Lower leg skin (tissue), 4 donors: ENCODE data around the gene INTS14. TPM values are rescaled to one million over a fixed set of nuclear protein-coding genes. Genes with fewer than 3 reads are reported as not detected.
"Not testable (repeated sequence)": the region's sequence is repeated elsewhere in the genome, so short reads cannot be mapped to it uniquely, and the experiment has no call there.

Experiments
- DNase-seq, 2 donors: peaks; one replicate each; pipeline ENCODE4 v3.0.0-alpha.2; 2019; ENCODE audit warnings: low spot score in 2 of 2
- H3K4me3 ChIP-seq: fragments of 200-600 bp; sonication (generic); 2 replicates; pipeline ENCODE4 v1.5.1; 2017; ENCODE audit warnings: mild to moderate bottlenecking, low read depth; ENCODE audit not compliant: poor library complexity, severe bottlenecking
- POLR2A ChIP-seq, 2 donors: fragments of 450-650 bp; IDR thresholded peaks; one replicate each; pipeline ENCODE4 v1.6.1; 2016 to 2017; ENCODE audit warnings: antibody characterized with exemption in 2 of 2, mild to moderate bottlenecking in 1 of 2, moderate library complexity in 1 of 2
- WGBS, 2 donors: methylation state at CpG; one replicate each; pipeline ENCODE4 v1.1.5; 2018; 5-methylcytosine and 5-hydroxymethylcytosine counted together
- intact Hi-C: fragments of 100-400 bp; cut with DNase I; formaldehyde crosslinking; loops from one replicate; pipeline ENCODE4 v1.15.0; 2023; ENCODE audit warnings: low total_unique reads
- total RNA-seq, 4 donors: library from RNA; depleted of rRNA; stranded (reverse); fragments of >200 nt; gene quantifications; one replicate each; pipeline ENCODE4 v1.1.0, GENCODE V29; 2016
- TF ChIP-seq, protein P1 (sequence below), 3 donors: fragments of 450-650 bp; IDR thresholded peaks; one replicate each; pipeline ENCODE4 v1.5.1; 2016; ENCODE audit warnings: antibody characterized with exemption in 3 of 3, mild to moderate bottlenecking in 3 of 3, moderate library complexity in 2 of 3

INTS14 gene
- total RNA-seq, 4 donors from 2014 or later, result 22.6 to 37.6 (median 32.7) TPM

DNA sequence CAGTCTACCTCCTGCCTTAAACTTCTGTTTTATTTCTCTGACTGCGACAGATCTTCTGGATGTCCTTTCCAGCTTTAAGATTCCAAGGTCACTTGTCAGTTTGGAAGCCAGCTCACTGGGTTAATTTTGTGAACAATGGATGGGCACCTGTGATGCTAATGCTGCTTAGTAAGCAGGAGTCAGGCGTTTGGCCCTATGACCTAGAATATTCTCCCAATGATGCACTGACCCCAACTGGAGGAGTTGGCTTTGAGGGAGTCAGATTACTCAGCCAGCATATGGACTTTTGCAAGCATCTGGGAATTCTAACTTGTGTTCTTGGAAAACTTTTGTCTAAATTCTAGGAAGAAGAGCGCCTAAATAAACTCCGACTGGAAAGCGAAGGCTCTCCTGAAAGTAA lies 52.6 kb downstream of the INTS14 start:
- WGBS, 2 donors, result 90 to 94% methylated on average over 5 of the region's 5 CpGs
- TF ChIP-seq, protein P1, sequence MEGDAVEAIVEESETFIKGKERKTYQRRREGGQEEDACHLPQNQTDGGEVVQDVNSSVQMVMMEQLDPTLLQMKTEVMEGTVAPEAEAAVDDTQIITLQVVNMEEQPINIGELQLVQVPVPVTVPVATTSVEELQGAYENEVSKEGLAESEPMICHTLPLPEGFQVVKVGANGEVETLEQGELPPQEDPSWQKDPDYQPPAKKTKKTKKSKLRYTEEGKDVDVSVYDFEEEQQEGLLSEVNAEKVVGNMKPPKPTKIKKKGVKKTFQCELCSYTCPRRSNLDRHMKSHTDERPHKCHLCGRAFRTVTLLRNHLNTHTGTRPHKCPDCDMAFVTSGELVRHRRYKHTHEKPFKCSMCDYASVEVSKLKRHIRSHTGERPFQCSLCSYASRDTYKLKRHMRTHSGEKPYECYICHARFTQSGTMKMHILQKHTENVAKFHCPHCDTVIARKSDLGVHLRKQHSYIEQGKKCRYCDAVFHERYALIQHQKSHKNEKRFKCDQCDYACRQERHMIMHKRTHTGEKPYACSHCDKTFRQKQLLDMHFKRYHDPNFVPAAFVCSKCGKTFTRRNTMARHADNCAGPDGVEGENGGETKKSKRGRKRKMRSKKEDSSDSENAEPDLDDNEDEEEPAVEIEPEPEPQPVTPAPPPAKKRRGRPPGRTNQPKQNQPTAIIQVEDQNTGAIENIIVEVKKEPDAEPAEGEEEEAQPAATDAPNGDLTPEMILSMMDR (IDR thresholded peaks at IDR 0.05), result no peak
- intact Hi-C loops, result no loop called here
- H3K4me3 ChIP-seq, result no peak overlapping the region
- DNase-seq, result no peak

DNA sequence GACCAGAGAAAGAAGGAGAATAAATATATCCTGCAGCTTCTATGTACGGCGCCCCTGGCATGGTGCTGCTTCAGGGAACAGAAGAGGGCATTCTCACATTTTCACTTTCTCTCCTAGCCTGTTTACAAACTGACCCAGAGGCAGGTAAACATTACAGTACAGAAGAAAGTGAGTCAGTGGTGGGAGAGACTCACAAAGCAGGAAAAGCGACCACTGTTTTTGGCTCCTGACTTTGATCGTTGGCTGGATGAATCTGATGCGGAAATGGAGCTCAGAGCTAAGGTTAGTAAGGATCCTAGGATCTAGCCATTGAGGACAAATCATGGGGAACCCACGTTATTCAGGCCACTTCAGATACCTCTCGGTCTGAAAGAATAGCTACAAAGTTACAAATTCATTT lies 54.3 kb downstream of the INTS14 start:
- 94 to 98% methylated on average over 7 of the region's 7 CpGs for WGBS, 2 donors
- DNase-seq, result no peak
- intact Hi-C loops, result no loop called here
- no peak overlapping the region for H3K4me3 ChIP-seq
- TF ChIP-seq POLR2A (IDR thresholded peaks at IDR 0.05), result no peak
- TF ChIP-seq, protein P1 (IDR thresholded peaks at IDR 0.05), result no peak

DNA sequence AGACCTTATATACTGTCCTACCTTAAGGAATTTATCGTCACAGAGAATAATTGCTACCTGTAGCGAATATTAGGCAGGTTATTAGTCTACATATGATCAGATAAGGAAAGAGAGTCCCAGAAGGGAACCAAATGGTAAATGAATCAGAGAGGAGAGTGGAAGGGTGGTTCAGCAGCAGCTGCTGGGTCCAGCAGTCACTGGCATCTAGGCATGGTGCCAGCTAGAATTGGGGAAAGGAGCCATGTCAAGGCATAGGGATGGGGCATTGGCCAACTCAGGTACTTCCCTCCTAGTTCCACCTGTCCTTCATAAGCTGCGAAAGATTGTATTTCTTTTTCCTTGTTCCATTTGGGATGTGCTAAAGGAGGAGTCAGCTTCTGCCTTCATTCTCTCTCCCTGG lies 57.2 kb downstream of the INTS14 start:
- 95 to 96% methylated on average over 3 of the region's 3 CpGs for WGBS, 2 donors
- H3K4me3 ChIP-seq, result no peak overlapping the region
- TF ChIP-seq, protein P1 (IDR thresholded peaks at IDR 0.05), result no peak
- no peak for TF ChIP-seq POLR2A (IDR thresholded peaks at IDR 0.05)
- no peak for DNase-seq
- intact Hi-C loops, result no loop called here

DNA sequence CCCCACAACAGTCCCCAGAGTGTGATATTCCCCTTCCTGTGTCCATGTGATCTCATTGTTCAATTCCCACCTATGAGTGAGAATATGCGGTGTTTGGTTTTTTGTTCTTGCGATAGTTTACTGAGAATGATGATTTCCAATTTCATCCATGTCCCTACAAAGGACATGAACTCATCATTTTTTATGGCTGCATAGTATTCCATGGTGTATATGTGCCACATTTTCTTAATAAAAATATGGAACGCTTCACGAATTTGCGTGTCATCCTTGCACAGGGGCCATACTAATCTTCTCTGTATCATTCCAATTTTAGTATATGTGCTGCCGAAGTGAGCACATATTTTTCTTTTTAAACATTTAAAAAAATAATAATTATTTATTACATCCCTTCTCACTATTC lies 58.1 kb downstream of the INTS14 start:
- H3K4me3 ChIP-seq, DNase-seq, intact Hi-C loops: not testable (repeated sequence)
- WGBS, 2 donors, result 94 to 98% methylated on average over 5 of the region's 6 CpGs

DNA sequence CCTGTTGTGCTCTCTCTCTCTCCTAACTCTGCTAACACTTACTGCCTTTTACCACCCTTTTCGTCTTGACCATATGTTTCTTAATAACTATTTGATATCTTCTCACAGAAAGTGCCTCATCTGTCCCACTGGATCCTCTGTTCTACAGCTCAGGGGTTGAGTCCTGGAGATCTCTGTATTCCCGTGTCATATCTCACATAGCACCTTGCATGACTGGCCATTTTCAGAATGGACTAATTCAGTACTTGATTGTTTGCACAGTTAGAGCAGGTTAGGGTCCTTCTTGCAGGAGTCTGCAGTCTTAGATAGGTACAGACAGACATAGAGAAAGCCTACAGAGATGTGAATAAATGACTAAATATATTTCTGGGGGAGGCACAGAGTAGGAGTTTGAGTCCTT lies 59.7 kb downstream of the INTS14 start:
- DNase-seq, result no peak
- intact Hi-C loops, result no loop called here
- WGBS, 2 donors, result 72 to 85% methylated on average over 2 of the region's 2 CpGs
- TF ChIP-seq, protein P1 (IDR thresholded peaks at IDR 0.05), result no peak
- no peak for TF ChIP-seq POLR2A (IDR thresholded peaks at IDR 0.05)
- no peak overlapping the region for H3K4me3 ChIP-seq

DNA sequence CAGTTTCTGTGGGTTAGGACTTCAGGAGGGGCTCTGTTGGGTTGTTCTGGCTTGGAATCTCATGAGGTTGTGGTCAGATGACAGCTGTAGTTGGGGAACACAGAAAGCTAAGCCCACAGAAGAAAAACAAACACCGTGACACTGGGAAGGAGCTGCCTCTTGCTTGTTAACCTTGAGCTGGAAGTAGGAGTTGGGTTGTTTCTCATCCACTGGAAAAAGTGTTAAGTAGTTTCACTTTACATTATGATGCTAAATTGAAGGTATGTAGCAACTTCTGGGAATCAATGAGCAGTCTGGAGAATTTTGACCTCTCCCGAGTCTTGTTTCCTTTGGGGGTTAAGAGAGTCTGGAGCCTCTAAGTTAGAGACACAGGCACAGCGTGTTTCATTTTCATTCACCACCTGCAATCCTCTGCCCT lies 60.2 kb downstream of the INTS14 start:
- DNase-seq, result no peak
- intact Hi-C loops, result no loop called here

DNA sequence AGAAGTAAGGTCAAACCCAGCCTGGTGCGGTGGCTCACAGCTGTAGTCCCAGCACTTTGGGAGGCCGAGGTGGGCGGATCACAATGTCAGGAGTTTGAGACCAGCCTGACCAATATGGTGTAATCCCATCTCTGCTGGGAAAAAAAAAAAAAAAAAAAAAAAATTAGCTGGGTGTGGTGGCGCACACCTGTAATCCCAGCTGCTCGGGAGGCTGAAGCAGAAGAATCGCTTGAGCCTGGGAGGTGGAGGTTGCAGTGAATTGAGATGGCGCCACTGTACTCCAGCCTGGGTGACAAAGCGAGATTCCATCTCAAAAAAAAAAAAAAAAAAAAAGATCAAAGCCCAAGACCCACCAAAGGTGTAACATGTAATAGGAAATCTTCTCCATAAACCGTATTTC lies 61.6 kb downstream of the INTS14 start:
- intact Hi-C loops, H3K4me3 ChIP-seq, DNase-seq: not testable (repeated sequence)
- 97 to 98% methylated on average over 9 of the region's 9 CpGs for whole genome bisulfite sequencing, 2 donors

More for the DNA sequence above, 60.2 kb downstream of the INTS14 start:
- H3K4me3 ChIP-seq, result no peak overlapping the region
- TF ChIP-seq, protein P1 (IDR thresholded peaks at IDR 0.05), result no peak
- TF ChIP-seq POLR2A (IDR thresholded peaks at IDR 0.05), result no peak
- 71 to 80% methylated on average over 3 of the region's 3 CpGs for WGBS, 2 donors
